ELF-1 (cell line): ENCODE results near the gene PLA2R1.
"Not testable (repeated sequence)": the region's sequence is repeated elsewhere in the genome, so short reads cannot be mapped to it uniquely, and the experiment has no call there.

Experiments used
- DNase-seq: peaks from one replicate; pipeline ENCODE4 v3.0.0-alpha.2; 2016; ENCODE audit warnings: low read depth, low spot score

Gene PLA2R1

GRCh38 chr2:160063879-160064612 is 1.6 kb upstream of the PLA2R1 start:
- DNase-seq = no peak

- DNase-seq = no peak
These were observed 856 bp upstream of the PLA2R1 start for GRCh38 chr2:160063271-160063670.

- DNase-seq = no peak
These were observed 497 bp downstream of the PLA2R1 start for GRCh38 chr2:160061944-160062291.

GRCh38 chr2:160061533-160061932 is 882 bp downstream of the PLA2R1 start:
- no peak for DNase-seq

GRCh38 chr2:160060297-160060696 is 2.1 kb downstream of the PLA2R1 start:
- DNase-seq = no peak

GRCh38 chr2:160057356-160057755 is 5.1 kb downstream of the PLA2R1 start:
- no peak for DNase-seq

- DNase-seq = no peak
These were observed 6.7 kb downstream of the PLA2R1 start for GRCh38 chr2:160055726-160056108.

- peak; percentile 29 for DNase-seq
These were observed 7.3 kb downstream of the PLA2R1 start for GRCh38 chr2:160054984-160055725.

GRCh38 chr2:160053946-160054345 is 8.5 kb downstream of the PLA2R1 start:
- no peak for DNase-seq

- no peak for DNase-seq
These were observed 9.9 kb downstream of the PLA2R1 start for GRCh38 chr2:160052531-160052930.

- no peak for DNase-seq
These were observed 11.0 kb downstream of the PLA2R1 start for GRCh38 chr2:160051371-160051800.

GRCh38 chr2:160050147-160050546 is 12.3 kb downstream of the PLA2R1 start:
- DNase-seq = no peak

GRCh38 chr2:160045703-160046210 is 16.7 kb downstream of the PLA2R1 start:
- DNase-seq = no peak

- DNase-seq = no peak
These were observed 17.7 kb downstream of the PLA2R1 start for GRCh38 chr2:160044728-160045127.

- DNase-seq = peak; percentile 61
These were observed 19.1 kb downstream of the PLA2R1 start for GRCh38 chr2:160043265-160043664.

- no peak for DNase-seq
These were observed 20.4 kb downstream of the PLA2R1 start for GRCh38 chr2:160042054-160042453.

- no peak for DNase-seq
These were observed 21.3 kb downstream of the PLA2R1 start for GRCh38 chr2:160041091-160041490.

GRCh38 chr2:160039166-160039903 is 23.1 kb downstream of the PLA2R1 start:
- DNase-seq = no peak

GRCh38 chr2:160038662-160039061 is 23.8 kb downstream of the PLA2R1 start:
- not testable (repeated sequence) for DNase-seq

GRCh38 chr2:160036736-160037135 is 25.7 kb downstream of the PLA2R1 start:
- peak; percentile 39 for DNase-seq

GRCh38 chr2:160035125-160035524 is 27.3 kb downstream of the PLA2R1 start:
- DNase-seq = no peak

GRCh38 chr2:160034396-160034795 is 28.0 kb downstream of the PLA2R1 start:
- DNase-seq = no peak
